KMS-11 (cell line): ENCODE results near the gene RFTN1.

Source experiments
- H2AFZ ChIP-seq: fragments of 200-600 bp; sonication (generic); 2 replicates; pipeline ENCODE4 v1.6.1; 2016; ENCODE audit warnings: antibody characterized with exemption, mixed run types, low read depth
- H3K27ac ChIP-seq: fragments of 200-600 bp; sonication (generic); 2 replicates; pipeline ENCODE4 v1.6.1; 2016; ENCODE audit warnings: mild to moderate bottlenecking, mixed run types
- H3K27me3 ChIP-seq: fragments of 200-600 bp; sonication (generic); 2 replicates; pipeline ENCODE4 v1.6.1; 2017; ENCODE audit warnings: mild to moderate bottlenecking, low read depth, mixed run types, moderate library complexity; ENCODE audit not compliant: insufficient read depth
- H3K36me3 ChIP-seq: fragments of 200-600 bp; sonication (generic); 2 replicates; pipeline ENCODE4 v1.6.1; 2017; ENCODE audit warnings: mild to moderate bottlenecking, mixed run types; ENCODE audit not compliant: insufficient read depth
- H3K4me1 ChIP-seq: fragments of 200-600 bp; sonication (generic); 2 replicates; pipeline ENCODE4 v1.6.1; 2016; ENCODE audit warnings: mild to moderate bottlenecking, low read depth, mixed run types; ENCODE audit not compliant: poor library complexity, severe bottlenecking
- H3K4me2 ChIP-seq: fragments of 200-600 bp; sonication (generic); 2 replicates; pipeline ENCODE4 v1.7.0; 2016; ENCODE audit warnings: mild to moderate bottlenecking, mixed run types
- H3K4me3 ChIP-seq: fragments of 200-600 bp; sonication (generic); IDR thresholded peaks from 2 replicates; pipeline ENCODE4 v1.6.1; 2017; ENCODE audit warnings: low read depth, low read length, mixed read lengths; ENCODE audit not compliant: insufficient read depth
- H3K79me2 ChIP-seq: fragments of 200-600 bp; sonication (generic); 2 replicates; pipeline ENCODE4 v1.6.1; 2016; ENCODE audit warnings: low read depth, mixed run types; ENCODE audit not compliant: insufficient read depth
- H3K9ac ChIP-seq: fragments of 200-600 bp; sonication (generic); 2 replicates; pipeline ENCODE4 v1.6.1; 2016; ENCODE audit warnings: mild to moderate bottlenecking, mixed run types
- H4K20me1 ChIP-seq: fragments of 200-600 bp; sonication (generic); 2 replicates; pipeline ENCODE4 v1.6.1; 2016; ENCODE audit warnings: mild to moderate bottlenecking, mixed run types; ENCODE audit not compliant: insufficient read depth
- TF ChIP-seq, protein P1 (sequence below): fragments of 200-600 bp; sonication (generic); conservative IDR thresholded peaks from 2 replicates; pipeline ENCODE4 v1.6.1; 2017; ENCODE audit warnings: low read depth, mild to moderate bottlenecking, antibody characterized with exemption, low read length, moderate library complexity, mixed read lengths

Gene RFTN1

DNA sequence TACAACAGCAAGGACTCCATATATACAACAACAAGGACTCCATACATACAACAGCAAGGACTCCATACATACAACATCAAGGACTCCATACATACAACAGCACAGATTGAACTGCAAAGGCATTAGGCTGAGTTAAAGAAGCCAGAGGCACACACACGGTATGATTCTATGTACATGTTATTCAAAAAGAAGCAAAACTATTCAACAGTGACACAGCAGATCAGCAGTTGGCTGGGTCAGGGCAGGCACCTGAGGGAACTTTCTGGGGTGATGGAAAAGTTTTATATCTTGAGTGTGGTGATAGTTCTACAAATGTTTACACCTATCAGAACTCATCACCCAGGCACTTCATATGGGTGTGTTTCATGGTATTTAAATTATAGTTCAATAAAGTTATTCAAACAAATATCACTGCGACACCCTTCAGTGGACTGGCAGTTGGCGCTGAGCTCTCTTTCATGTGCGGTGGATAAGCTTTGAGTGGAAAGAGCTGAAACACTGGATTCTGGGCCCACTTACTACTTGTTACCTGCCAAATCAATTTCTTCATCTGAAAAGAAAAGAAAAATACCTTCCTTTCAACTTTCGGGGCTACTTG is 28.0 kb downstream of the RFTN1 start:
- Histone ChIP-seq H2AFZ (no peak overlapping the region), H3K27ac (no peak overlapping the region), H3K36me3 (no peaks in the 10 kb centered on the region), H3K27me3 (no peaks in the 10 kb centered on the region), H3K79me2 (no peaks in the 10 kb centered on the region), H3K4me2 (no peak overlapping the region), H4K20me1 (no peaks in the 10 kb centered on the region), H3K9ac (no peak overlapping the region), H3K4me1 (no peaks in the 10 kb centered on the region), H3K4me3 (no peak overlapping the region)
- TF ChIP-seq, protein P1, sequence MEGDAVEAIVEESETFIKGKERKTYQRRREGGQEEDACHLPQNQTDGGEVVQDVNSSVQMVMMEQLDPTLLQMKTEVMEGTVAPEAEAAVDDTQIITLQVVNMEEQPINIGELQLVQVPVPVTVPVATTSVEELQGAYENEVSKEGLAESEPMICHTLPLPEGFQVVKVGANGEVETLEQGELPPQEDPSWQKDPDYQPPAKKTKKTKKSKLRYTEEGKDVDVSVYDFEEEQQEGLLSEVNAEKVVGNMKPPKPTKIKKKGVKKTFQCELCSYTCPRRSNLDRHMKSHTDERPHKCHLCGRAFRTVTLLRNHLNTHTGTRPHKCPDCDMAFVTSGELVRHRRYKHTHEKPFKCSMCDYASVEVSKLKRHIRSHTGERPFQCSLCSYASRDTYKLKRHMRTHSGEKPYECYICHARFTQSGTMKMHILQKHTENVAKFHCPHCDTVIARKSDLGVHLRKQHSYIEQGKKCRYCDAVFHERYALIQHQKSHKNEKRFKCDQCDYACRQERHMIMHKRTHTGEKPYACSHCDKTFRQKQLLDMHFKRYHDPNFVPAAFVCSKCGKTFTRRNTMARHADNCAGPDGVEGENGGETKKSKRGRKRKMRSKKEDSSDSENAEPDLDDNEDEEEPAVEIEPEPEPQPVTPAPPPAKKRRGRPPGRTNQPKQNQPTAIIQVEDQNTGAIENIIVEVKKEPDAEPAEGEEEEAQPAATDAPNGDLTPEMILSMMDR, result no peak

DNA sequence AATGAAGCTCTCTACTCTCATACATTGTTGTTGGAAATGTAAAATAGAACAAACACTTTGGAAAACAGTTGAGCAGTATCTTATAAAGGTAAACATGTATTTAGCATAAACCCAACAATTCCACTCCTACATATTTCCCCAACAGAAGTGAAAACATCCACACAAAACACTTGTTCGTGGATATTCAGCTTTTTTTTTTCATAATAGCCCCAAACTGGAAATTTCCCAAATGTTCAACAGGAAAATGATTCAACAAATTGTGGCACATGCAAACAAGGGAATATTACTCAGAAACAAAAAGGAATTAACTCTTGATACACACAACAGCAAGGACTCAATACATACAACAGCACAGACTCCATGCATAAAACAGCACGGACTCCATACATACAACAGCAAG is 28.5 kb downstream of the RFTN1 start:
- Histone ChIP-seq H3K4me2 (no peak overlapping the region), H2AFZ (no peak overlapping the region), H3K27ac (no peak overlapping the region), H4K20me1 (no peaks in the 10 kb centered on the region), H3K36me3 (no peaks in the 10 kb centered on the region), H3K4me1 (no peaks in the 10 kb centered on the region), H3K9ac (no peak overlapping the region), H3K4me3 (no peak overlapping the region), H3K79me2 (no peaks in the 10 kb centered on the region), H3K27me3 (no peaks in the 10 kb centered on the region)
- TF ChIP-seq, protein P1, result no peak

DNA sequence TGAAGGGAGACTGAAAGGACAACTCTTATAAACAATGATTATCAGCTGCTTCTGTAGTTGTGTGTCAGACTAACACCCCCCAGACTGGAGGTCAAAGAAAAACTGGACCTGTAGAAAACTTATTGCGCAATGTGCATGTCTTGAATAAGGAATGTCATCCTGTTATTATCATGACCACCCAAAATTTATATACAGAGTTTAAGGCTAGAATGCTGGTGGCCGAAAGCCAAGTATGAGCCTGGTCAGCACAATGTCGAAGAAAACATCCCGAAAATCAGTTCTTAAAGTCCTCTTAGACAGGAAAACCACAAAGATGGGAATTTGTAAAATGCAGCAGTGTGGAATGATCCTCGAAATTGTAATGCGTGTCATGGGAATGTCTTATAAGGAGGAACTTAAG is 29.3 kb downstream of the RFTN1 start:
- no peaks in the 10 kb centered on the region for H3K36me3 ChIP-seq

DNA sequence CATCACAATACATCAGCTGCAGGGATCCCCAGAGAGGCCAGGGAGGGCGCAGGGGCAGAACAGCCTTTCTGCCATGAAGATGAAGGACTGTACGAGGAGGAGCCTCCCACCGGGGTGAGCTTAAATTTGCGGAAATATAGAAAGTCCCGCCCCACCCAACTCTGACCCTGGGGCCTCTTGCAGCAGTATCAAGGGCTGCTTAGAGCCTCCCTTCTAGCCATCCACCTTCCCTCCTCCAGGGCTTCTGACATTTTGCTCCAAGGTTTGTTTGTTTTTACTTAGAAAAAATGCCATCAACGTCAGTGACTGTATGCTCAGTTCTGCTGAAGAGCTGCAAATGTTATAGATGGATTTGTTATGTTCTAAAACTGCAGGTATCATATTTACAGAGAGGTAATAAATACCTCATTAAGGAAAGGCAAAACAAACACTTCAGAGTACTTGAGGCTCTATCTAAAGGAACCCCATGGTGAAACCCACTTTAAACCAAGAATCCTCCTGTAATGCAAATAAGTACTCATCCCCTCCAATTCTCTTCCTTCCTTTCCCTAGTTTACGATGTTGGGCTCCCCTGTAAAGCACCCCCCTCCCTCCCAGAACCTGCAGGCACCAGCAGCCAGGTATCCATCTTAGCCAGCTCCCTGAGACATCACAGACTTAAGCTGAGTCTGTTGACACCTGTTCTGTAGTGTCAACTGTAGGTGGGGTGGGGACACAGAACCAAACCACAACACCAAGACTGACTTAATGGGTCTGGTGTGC is 30.5 kb downstream of the RFTN1 start:
- TF ChIP-seq, protein P1, result no peak
- H3K27me3 ChIP-seq, result no peaks in the 10 kb centered on the region
- no peaks in the 10 kb centered on the region for H4K20me1 ChIP-seq
- no peak overlapping the region for H3K4me2 ChIP-seq
- no peak overlapping the region for H3K27ac ChIP-seq
- H3K36me3 ChIP-seq, result no peaks in the 10 kb centered on the region
- H3K4me1 ChIP-seq, result no peaks in the 10 kb centered on the region
- no peak overlapping the region for H3K4me3 ChIP-seq
- no peak overlapping the region for H3K9ac ChIP-seq
- H2AFZ ChIP-seq, result no peak overlapping the region
- H3K79me2 ChIP-seq, result no peaks in the 10 kb centered on the region

More for the DNA sequence above, 29.3 kb downstream of the RFTN1 start:
- H2AFZ ChIP-seq, result no peak overlapping the region
- H3K9ac ChIP-seq, result no peak overlapping the region
- no peaks in the 10 kb centered on the region for H3K4me1 ChIP-seq
- no peaks in the 10 kb centered on the region for H3K27me3 ChIP-seq
- H3K4me3 ChIP-seq, result no peak overlapping the region
- TF ChIP-seq, protein P1, result no peak
- no peaks in the 10 kb centered on the region for H4K20me1 ChIP-seq
- no peaks in the 10 kb centered on the region for H3K79me2 ChIP-seq
- H3K27ac ChIP-seq, result no peak overlapping the region
- no peak overlapping the region for H3K4me2 ChIP-seq
